TTC549 (cell line): ENCODE measurements around the gene PAGR1.
"Not testable (repeated sequence)": the region's sequence is repeated elsewhere in the genome, so short reads cannot be mapped to it uniquely, and the experiment has no call there.

Experiments used
- FAIRE-seq: peaks from 2 replicates; lab custom pipeline; 2012; peaks lifted over from hg19 to GRCh38; lab: Jason Lieb, UNC

PAGR1 gene

GRCh38 chr16:29812754-29813643, 3.0 kb upstream of the PAGR1 start:
- FAIRE-seq, result no peak

GRCh38 chr16:29813644-29814562, 2.0 kb upstream of the PAGR1 start:
- no peak for FAIRE-seq

- FAIRE-seq, result no peak
Measured at GRCh38 chr16:29814592-29814991, 1.4 kb upstream of the PAGR1 start.

GRCh38 chr16:29815032-29815721, 775 bp upstream of the PAGR1 start:
- no peak for FAIRE-seq

GRCh38 chr16:29816694-29817441, 916 bp downstream of the PAGR1 start:
- FAIRE-seq, result no peak

- FAIRE-seq, result no peak
Measured at GRCh38 chr16:29818082-29818481, 2.1 kb downstream of the PAGR1 start.

GRCh38 chr16:29819506-29819905, 3.6 kb downstream of the PAGR1 start:
- FAIRE-seq, result no peak

- no peak for FAIRE-seq
Measured at GRCh38 chr16:29820271-29820701, 4.3 kb downstream of the PAGR1 start, which contains the start of gene MVP. Gene MVP, plus strand, starts transcription at chr16:29820462. Its CDS starts 10,088 bp downstream, at chr16:29830550.

- FAIRE-seq, result no peak
Measured at GRCh38 chr16:29820730-29821642, 5.0 kb downstream of the PAGR1 start.

- FAIRE-seq, result no peak
Measured at GRCh38 chr16:29821643-29822115, 5.7 kb downstream of the PAGR1 start.

GRCh38 chr16:29824589-29825144, 8.7 kb downstream of the PAGR1 start:
- FAIRE-seq, result no peak

- FAIRE-seq, result no peak
Measured at GRCh38 chr16:29825145-29826044, 9.4 kb downstream of the PAGR1 start.

- no peak for FAIRE-seq
Measured at GRCh38 chr16:29826342-29826695, 10.4 kb downstream of the PAGR1 start.

GRCh38 chr16:29830774-29831173, 14.8 kb downstream of the PAGR1 start:
- FAIRE-seq, result no peak

- FAIRE-seq, result no peak
Measured at GRCh38 chr16:29831490-29831889, 15.5 kb downstream of the PAGR1 start.

- FAIRE-seq, result not testable (repeated sequence)
Measured at GRCh38 chr16:29833219-29833618, 17.3 kb downstream of the PAGR1 start.

- no peak for FAIRE-seq
Measured at GRCh38 chr16:29834079-29834478, 18.1 kb downstream of the PAGR1 start.

- FAIRE-seq, result no peak
Measured at GRCh38 chr16:29835926-29836325, 20.0 kb downstream of the PAGR1 start.

GRCh38 chr16:29836623-29837022, 20.7 kb downstream of the PAGR1 start:
- FAIRE-seq, result no peak
